ENCODE data around the gene CREB3L2. TPM values are rescaled to one million over a fixed set of nuclear protein-coding genes. Genes with fewer than 3 reads are reported as not detected.

CREB3L2 gene
- total RNA-seq, 1 experiment from 2014 or later = 11.4 TPM

DNA sequence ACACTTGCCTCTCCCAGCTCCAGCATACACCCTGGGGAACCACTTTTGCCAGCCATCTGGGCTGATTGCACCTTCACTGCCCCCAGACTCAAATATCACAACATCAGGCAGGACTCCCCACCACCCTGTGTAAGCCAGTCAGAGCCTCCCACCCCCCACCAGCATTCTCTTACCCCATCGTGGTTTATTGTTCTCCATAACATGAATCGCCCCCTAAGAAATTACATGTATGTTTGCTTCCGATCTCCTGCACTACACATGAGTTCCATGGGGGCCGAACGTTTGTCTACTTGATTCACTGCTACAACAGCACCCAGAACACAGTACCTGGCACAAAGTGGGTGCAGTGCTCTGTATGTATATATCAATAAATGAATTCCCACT, 39.4 kb downstream of the CREB3L2 start:
- Histone ChIP-seq H3K36me3 (replicated peaks; ENCODE audit: control insufficient read depth, insufficient read depth, low read length) (no peaks in the 10 kb centered on the region; the same call in 1 of the 2 replicates), H3K27me3 (ENCODE audit: control insufficient read depth, insufficient read depth, low read length) (no peaks in the 10 kb centered on the region), H3K4me3 (ENCODE audit: insufficient read depth, low read depth, low read length) (no peak overlapping the region)
- no peak for DNase-seq

DNA sequence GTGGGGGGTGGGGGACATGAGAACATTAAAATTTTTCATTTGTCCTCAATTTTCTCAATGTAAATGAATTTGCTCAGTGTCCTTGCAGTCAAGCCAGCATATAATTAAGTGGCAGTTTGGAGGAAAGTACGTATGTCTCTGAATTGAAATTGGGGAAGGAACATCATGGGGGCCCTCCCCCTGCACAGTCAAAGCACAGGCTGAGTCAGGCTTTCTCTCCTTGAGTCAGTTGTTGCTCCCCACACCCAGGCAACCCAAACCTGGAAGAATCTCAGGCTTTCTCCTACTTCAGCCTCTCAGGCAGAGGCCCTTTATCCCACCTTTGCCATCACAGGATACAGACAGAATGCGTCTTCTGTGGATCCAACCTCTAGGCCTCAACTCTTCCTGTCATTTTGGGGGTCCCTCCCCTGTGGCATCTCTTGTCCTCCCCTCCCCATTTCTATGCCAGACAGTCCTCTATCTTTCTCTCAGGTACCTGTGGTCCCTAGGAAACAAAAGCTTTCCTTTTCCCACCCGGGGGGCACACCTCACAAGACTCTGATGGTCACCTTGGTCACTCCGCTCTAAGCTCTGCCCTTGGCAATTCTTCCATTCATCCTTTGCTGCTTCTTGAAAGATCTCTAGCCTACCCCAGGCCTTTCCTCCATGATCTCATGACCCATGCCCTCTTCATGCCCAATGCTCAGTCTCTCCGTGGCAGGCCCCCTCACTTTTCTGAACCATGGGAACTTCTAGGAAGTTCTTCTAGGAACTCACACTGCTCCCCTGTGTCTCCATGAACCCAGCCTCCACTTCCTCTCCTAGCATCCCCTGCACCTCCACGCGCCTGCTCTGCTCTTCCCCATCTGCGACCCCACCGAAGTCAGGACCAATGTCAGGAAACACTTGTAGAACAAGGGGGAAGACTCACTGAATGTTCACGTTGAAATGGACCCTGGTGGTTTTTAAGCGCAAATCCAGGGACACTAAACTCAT, 40.4 kb downstream of the CREB3L2 start:
- H3K4me3 ChIP-seq (ENCODE audit: insufficient read depth, low read depth, low read length) = no peak overlapping the region
- no peaks in the 10 kb centered on the region for H3K27me3 ChIP-seq (ENCODE audit: control insufficient read depth, insufficient read depth, low read length)
- H3K36me3 ChIP-seq (replicated peaks; ENCODE audit: control insufficient read depth, insufficient read depth, low read length) = no peaks in the 10 kb centered on the region; the same call in 1 of the 2 replicates
- DNase-seq = no peak

DNA sequence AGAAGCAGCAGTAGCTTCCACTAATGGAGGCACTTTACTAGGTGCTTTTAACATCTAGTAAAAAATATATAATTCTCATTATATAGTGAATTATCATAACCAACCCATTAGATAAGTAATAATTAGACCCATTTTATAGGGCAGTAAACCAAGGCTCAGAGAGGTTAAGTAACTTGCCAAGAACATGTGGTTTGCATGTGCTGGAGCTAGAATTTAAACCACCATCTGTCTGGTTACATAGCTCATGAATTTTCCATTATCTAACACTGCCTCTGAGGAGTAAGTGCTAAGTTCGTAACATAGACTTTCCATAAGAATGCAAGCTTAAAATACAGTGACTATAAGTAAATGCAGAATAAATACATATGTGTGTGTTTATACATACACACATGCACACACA, 41.9 kb downstream of the CREB3L2 start:
- no peak for DNase-seq
- H3K36me3 ChIP-seq (replicated peaks; ENCODE audit: control insufficient read depth, insufficient read depth, low read length) = no peaks in the 10 kb centered on the region; the same call in 1 of the 2 replicates
- H3K4me3 ChIP-seq (ENCODE audit: insufficient read depth, low read depth, low read length) = no peak overlapping the region
- H3K27me3 ChIP-seq (ENCODE audit: control insufficient read depth, insufficient read depth, low read length) = no peaks in the 10 kb centered on the region

DNA sequence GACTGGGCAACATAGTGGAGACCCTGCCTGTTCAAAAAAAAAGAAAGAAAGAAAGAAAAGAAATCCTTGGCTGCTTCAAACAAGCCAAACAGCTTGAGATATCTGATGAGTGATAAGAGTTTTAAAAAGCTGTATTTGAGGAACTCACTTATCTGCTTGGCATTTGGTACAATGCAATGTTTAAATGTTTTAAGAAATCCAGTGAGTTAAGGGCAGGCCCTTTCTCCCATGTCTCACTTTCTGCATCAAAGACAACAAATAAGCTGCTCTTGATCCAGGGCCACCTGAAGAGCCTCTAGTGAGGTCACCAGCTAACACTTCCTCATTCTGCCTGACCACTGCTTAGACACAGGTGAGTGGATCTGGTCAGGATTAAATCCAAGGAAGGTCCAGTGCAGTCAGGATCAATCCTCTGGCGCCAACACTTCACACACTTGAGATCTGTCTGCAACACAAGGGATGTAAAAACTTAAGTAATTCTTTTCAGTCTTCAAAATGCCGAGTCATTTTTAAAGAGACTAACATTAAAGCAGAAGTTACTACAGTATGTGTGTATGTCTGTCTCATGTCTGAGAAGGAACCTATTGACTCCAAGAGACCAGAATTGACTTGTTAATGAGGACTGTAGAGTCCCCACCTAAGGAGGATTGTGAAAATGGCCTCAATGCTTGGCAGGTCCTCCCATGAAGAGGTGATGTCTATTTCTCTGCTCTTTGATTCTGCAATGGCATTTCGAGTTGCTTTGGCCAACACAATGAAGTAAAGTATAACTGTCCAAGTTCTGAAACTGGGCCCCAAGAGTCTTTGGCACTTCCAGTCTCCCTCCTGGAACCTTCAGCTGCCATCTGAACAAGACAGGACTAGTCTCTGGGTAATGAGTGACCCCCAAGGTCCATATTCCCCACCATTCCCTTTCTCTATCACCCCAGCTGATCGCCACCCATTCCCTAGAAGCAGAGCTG, 43.1 kb downstream of the CREB3L2 start:
- Histone ChIP-seq H3K4me3 (ENCODE audit: insufficient read depth, low read depth, low read length) (no peak overlapping the region), H3K27me3 (ENCODE audit: control insufficient read depth, insufficient read depth, low read length) (no peaks in the 10 kb centered on the region), H3K36me3 (replicated peaks; ENCODE audit: control insufficient read depth, insufficient read depth, low read length) (no peaks in the 10 kb centered on the region; the same call in 1 of the 2 replicates)
- DNase-seq = no peak

DNA sequence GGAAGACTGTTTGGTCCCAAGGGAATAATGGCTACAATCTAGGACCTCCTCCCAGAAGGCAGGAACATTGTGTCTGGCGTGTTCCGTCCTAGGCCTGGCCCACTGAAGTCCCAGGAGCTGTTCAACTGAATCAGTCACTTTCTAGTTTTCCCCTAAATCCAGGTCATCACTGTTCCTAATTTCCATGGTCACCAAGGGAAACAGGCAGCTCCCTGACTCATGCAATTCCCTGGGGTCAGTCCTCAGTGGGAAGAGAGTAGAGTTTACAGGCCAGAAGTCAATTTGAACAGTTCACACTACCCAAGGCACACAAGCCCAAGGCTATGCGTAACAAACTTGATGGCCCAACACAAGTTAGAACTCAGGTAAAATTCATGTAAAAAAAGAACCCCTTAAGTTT, 44.0 kb downstream of the CREB3L2 start:
- Histone ChIP-seq H3K4me3 (ENCODE audit: insufficient read depth, low read depth, low read length) (no peak overlapping the region), H3K27me3 (ENCODE audit: control insufficient read depth, insufficient read depth, low read length) (no peaks in the 10 kb centered on the region), H3K36me3 (replicated peaks; ENCODE audit: control insufficient read depth, insufficient read depth, low read length) (no peaks in the 10 kb centered on the region; the same call in 1 of the 2 replicates)
- DNase-seq = no peak

DNA sequence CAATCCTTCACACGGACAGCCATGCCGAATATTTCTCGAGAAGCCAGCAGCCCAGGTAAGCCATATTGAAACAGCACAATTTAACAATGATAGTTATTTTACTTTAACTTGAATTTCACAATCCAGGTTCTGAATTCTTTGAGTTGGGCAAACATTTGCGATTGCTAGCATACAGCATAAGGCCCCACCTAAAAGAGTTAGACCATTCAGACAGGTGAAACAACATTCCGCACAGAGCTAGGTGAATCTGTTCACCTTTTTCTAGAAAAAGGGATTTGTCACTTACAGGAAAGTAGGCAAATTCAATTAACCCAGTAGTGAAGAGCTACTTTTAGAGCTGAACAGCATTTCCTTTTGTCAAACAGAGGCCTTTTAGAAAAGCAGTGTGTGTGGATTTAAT, 45.3 kb downstream of the CREB3L2 start:
- H3K27me3 ChIP-seq (ENCODE audit: control insufficient read depth, insufficient read depth, low read length) = no peaks in the 10 kb centered on the region
- no peak overlapping the region for H3K4me3 ChIP-seq (ENCODE audit: insufficient read depth, low read depth, low read length)
- no peak for DNase-seq
- no peaks in the 10 kb centered on the region for H3K36me3 ChIP-seq (replicated peaks; ENCODE audit: control insufficient read depth, insufficient read depth, low read length)

DNA sequence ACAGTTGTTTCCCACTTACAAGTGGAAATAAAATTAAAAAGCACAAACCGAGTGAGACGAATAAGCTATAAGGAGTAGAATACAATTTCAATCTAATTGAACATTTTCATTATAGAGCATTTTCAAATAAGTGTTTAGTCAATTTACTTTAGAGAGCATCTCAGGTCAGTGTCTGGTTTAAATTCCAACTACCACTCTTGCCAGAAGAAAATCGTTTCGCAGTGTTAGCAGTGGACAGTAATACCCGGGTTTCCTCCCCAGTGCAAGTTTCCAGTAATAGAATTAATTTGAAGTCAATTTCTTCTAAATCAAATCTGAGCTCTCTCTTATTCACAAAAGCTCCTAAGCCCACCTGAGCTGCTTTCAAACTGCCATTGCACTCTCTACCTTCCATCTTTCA, 45.7 kb downstream of the CREB3L2 start:
- no peak for DNase-seq
- no peak overlapping the region for H3K4me3 ChIP-seq (ENCODE audit: insufficient read depth, low read depth, low read length)
- H3K36me3 ChIP-seq (replicated peaks; ENCODE audit: control insufficient read depth, insufficient read depth, low read length) = no peaks in the 10 kb centered on the region
- no peaks in the 10 kb centered on the region for H3K27me3 ChIP-seq (ENCODE audit: control insufficient read depth, insufficient read depth, low read length)

DNA sequence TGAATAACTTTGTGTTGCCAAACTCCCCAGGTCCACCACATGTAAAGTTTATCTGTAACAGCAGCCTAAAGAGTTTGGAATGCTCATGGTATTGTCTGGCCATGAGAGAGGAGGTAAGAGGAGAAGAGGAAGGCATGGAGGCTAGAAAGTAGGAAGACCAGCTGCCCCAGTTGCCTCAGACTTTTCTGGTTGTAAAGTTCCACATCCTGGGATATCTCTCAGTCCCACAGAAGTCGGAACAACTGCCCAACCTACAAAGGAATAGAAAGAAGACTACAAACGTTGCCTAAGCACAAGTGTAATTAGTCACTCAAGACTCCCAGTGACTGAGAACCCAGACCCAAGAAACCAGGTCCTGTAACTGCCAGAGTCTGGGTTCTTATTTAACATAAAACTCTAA, 47.3 kb downstream of the CREB3L2 start:
- H3K36me3 ChIP-seq (replicated peaks; ENCODE audit: control insufficient read depth, insufficient read depth, low read length) = no peaks in the 10 kb centered on the region
- no peak for DNase-seq
- H3K4me3 ChIP-seq (ENCODE audit: insufficient read depth, low read depth, low read length) = no peak overlapping the region
- H3K27me3 ChIP-seq (ENCODE audit: control insufficient read depth, insufficient read depth, low read length) = no peaks in the 10 kb centered on the region

DNA sequence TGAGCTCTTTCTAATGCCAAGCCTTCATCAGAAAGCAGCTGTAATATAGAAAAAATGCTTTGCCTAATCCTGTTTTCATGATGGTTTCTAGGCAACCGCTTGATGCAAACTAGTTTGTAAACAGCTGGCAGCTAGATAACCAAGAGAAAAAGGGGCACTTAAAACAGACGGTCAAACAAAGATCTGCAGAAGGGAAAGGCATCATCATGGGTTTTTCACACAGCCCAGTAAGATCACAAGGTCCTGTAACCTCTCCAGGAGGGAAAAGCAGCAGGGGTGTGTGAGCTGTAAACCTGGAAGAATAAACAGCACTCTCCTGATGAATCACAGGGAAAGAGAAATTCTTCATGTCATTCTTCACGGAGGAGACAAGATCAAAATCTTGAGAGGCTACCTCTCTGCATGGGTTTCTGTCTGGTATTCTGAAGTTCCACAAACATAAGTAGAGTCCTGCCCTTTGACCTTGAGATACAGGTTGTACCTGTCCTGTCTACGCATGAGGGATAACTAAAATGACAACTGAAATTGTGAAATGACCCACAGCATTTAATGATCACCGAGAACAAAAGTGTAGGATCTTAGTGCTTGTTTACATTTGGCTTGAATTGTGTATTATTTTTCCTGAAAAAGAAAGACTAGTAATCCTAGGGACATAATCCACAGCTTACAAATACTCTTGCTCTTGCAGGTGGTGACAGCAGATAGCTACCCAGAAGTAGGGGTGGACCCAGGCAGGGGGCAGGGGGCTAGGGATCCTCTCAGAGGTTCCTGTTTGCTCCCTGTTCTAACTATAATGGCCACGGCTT, 48.0 kb downstream of the CREB3L2 start:
- Histone ChIP-seq H3K36me3 (replicated peaks; ENCODE audit: control insufficient read depth, insufficient read depth, low read length) (no peaks in the 10 kb centered on the region), H3K27me3 (ENCODE audit: control insufficient read depth, insufficient read depth, low read length) (no peaks in the 10 kb centered on the region), H3K4me3 (ENCODE audit: insufficient read depth, low read depth, low read length) (no peak overlapping the region)
- DNase-seq = no peak

DNA sequence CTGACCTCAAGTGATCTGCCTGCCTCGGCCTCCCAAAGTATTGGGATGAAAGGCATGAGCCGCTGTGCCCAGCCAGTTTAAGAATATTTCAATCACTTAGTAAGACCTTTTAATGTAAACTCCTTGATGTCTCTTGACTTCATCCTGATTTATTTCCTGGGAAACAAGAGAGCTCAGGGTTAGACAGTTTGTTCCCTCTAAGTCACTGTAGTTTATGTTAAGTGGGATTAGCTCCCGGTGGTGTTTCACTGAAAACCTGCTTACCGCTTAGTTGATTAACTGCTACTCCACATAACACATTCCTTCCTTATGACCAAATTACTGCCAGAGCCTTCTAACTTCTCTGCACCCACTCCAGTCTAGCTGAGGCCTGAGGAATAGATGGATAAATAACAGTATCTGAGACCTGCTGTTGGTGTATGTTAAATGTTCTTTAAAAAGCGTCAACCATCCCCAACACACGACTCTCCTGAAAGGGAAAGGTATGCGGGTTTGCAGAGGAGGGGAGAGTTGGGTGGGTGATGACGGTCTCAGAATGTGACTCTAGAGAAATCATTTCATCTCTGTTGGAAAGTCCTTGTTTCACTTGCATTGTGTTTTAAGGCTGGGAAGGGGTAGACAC, 48.7 kb downstream of the CREB3L2 start:
- H3K36me3 ChIP-seq (replicated peaks; ENCODE audit: control insufficient read depth, insufficient read depth, low read length) = no peaks in the 10 kb centered on the region
- no peaks in the 10 kb centered on the region for H3K27me3 ChIP-seq (ENCODE audit: control insufficient read depth, insufficient read depth, low read length)
- no peak for DNase-seq
- no peak overlapping the region for H3K4me3 ChIP-seq (ENCODE audit: insufficient read depth, low read depth, low read length)

DNA sequence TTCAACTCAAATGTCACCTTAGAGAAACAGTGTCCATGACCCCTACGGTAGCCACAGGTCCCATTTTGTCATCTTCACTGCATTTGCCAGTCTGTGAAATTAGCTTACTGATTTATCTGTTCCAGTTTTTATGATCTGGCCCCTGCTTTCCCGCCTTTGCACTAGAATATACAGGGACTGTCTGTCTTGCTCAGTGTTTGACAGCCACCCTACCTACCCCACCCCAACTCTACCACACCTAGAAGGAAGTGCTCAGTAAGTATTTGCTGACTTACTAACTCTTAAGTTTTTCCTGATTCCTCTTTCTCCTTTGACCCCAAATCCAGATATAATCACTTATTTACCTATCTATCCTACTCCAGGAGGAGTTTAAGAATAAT, 49.5 kb downstream of the CREB3L2 start:
- H3K36me3 ChIP-seq (replicated peaks; ENCODE audit: control insufficient read depth, insufficient read depth, low read length) = no peaks in the 10 kb centered on the region
- no peaks in the 10 kb centered on the region for H3K27me3 ChIP-seq (ENCODE audit: control insufficient read depth, insufficient read depth, low read length)
- no peak overlapping the region for H3K4me3 ChIP-seq (ENCODE audit: insufficient read depth, low read depth, low read length)
- DNase-seq = no peak

DNA sequence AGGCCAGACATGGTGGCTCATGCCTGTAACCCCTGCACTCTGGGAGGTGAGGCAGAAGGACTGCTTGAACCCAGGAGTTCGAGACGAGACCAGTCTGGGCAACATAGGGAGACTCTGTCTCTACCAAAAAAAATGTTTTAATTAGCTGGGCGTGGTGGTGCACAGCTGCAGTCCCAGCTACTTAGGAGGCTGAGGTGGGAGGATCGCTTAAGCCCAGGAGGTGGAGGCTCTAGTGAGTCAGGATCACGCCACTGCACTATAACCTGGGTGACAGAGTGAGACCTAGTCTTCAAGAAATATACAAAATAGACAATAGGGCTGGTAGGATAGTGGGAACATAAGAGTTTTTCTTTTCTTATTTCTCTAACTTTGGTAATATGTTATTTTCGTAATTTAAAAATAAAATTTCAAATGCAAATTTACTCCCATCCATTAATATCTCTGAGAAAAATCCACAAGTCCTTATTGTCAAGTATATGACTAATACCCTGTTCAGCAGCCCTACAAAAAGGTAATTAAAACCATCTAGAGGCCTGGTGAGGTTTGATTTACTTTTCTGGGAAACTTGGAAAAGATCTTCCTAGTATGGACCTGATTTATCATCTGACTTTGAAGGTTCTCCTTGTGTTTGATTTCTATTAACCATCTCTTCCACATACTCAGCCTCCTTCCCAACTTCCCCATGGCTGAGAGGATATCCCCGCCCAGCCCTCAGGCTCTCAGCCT, 50.0 kb downstream of the CREB3L2 start:
- no peak for DNase-seq
- no peak overlapping the region for H3K4me3 ChIP-seq (ENCODE audit: insufficient read depth, low read depth, low read length)
- no peaks in the 10 kb centered on the region for H3K27me3 ChIP-seq (ENCODE audit: control insufficient read depth, insufficient read depth, low read length)
- no peaks in the 10 kb centered on the region for H3K36me3 ChIP-seq (replicated peaks; ENCODE audit: control insufficient read depth, insufficient read depth, low read length)

DNA sequence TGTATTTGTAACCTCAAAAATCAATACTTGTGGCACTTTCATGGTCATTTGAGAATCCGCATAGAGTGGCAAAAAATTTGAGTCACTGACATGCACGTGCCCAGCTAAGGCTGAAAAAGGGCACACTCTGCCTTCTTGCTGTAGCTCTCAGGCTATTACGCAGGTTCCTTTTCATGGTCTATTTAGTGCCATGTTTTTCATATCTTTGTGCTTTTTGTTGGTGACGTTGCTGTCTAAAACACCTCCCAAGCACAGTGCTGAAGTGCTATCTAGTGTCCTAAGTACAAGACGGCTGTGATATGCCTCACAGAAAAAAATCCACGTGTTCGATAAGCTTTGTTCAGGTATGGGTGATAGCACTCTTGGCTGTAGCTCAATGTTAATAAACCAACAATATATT, 50.9 kb downstream of the CREB3L2 start:
- Histone ChIP-seq H3K27me3 (ENCODE audit: control insufficient read depth, insufficient read depth, low read length) (no peaks in the 10 kb centered on the region), H3K36me3 (replicated peaks; ENCODE audit: control insufficient read depth, insufficient read depth, low read length) (no peaks in the 10 kb centered on the region), H3K4me3 (ENCODE audit: insufficient read depth, low read depth, low read length) (no peak overlapping the region)
- no peak for DNase-seq

Measured in H7 (cell line).